GM19455 (cell line): ENCODE results near the gene KRT79.
"Not testable (repeated sequence)": the region's sequence is repeated elsewhere in the genome, so short reads cannot be mapped to it uniquely, and the experiment has no call there.

Experiments
- ATAC-seq: cut with Tn5 transposase; IDR thresholded peaks from one replicate; pipeline ENCODE4 v1.9.1; 2021; ENCODE audit not compliant: unreplicated experiment

KRT79 gene

DNA sequence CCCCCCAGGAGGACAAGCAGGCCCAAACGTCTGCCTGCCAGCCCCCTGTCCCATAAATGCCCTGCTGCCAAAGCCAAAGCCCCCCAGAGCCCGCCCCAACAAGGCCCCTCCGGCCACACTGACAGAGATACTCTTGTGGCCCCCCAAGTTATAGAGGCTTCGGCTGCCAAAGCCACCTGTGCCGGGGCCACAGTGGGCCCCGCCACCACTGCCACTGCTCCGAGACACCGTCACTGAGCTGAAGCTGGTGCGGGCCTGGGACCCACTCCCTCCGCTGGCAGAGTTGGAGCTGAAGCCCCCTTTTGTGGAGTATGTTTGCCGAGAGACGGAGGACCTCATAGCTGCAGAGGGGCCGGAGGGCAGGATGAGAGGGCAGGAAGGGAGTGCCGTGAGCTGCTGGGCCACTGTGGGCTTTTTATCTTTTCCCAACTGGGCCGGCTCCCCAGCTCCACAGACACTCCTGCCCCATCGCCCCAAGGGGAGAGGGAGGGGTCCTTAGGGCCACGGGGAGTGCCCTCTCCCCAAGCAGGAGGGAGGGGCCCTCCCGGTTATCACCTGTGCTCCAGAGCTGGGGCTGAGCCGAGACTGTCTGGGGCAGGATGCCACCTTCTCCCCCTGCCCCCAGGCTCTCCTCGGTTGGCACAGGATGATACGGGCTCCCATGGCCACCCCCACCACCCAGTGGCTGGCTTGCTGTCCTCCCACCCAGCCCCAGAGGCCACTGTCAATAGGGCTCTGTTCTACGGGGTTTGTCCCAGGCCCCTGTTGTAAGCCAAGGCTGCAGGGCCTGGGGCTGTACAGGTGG, at the start of gene KRT79:
Gene KRT79 (minus strand): TSS at position 390 of the 805 bp plus-strand sequence. CDS start 51 bp downstream, at position 339.
- no peak for ATAC-seq

- ATAC-seq: not testable (repeated sequence)
These were observed 46.4 kb upstream of the KRT79 start for GRCh38 chr12:52880499-52880898.

- ATAC-seq: no peak
These were observed 45.6 kb upstream of the KRT79 start for GRCh38 chr12:52879394-52880351.

- no peak for ATAC-seq
These were observed 44.6 kb upstream of the KRT79 start for GRCh38 chr12:52878507-52879393.

DNA sequence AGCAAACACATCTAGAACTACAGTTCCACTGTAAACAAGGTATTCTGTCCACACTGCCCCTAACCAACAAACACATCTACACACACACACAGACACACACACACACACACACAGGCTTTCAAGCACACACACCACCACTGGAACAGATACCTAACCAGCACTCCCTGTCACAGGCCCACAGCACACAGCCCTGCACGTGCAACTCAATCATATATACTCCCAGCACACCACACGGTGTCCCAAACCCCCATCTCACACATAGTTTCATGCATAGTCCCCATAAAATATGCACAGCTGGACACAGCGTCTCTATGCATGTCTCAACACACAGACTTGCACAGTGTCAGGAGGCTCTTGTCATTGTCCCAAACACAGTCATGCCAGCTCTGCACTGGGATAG, 43.1 kb upstream of the KRT79 start:
- ATAC-seq: no peak

DNA sequence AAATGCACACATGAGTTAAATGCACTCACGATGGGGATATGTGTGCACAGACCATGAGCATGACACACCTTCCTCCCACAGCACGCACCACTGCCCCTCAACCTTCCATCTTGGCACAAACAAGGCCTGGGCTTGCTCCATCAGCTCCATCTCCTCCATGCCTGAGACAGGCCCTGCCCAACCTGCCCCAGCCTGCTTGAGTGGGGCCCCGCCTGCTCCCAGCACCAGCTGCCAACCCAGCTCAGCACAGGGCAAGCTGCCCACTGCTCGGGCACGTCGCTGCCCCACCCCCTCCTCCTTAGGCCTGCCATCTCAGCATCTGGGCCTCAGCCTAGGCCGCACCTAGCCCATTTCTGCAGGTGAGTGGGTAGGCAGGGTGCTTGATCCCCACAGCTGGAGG, 42.3 kb upstream of the KRT79 start:
- no peak for ATAC-seq

DNA sequence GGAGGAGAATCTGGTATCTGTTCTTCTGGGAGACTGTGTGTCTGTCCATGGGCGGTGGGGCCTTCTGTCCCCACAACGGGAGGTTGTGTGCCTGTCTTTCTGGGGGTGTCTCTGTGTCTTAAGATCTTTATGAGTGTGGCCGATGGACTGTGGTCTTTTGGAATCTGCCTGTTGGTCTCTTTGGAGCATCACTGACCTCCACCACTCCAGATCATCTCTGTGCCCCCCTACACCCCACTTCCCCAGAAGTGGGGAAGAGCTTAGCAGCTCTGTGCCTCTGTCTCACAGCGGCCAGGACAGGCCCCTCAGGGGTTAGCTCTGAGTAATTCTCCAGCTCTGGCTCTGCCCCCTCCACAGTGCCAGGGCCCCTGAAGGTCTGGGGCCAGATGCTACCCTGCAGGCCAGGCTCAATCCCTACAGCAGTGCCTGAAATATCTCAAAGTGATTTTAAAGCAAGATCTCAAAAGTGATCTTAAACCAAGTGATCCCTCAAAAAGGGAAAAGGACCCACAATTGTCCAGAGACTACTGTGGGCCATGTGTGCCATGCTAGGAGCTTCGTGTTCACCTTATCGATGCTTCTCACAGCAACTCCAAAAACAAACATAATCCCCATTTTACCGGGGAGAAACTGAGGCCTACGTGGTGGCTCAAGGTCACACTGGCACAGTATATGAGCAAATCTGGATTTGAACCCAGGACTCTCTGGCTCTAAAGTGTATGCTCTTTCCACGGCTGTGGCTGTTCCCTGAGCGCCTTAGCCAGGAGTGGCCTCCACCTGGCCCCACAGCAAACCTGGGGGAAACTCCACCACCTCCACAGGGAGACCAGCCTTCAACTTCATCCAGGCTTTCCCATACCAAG, 40.7 kb upstream of the KRT79 start:
- ATAC-seq: no peak

- ATAC-seq: peak; percentile 55
These were observed 39.9 kb upstream of the KRT79 start for GRCh38 chr12:52873832-52874572.

- no peak for ATAC-seq
These were observed 39.4 kb upstream of the KRT79 start for GRCh38 chr12:52873513-52873831.

GRCh38 chr12:52872644-52873389, 38.7 kb upstream of the KRT79 start:
- ATAC-seq: no peak

DNA sequence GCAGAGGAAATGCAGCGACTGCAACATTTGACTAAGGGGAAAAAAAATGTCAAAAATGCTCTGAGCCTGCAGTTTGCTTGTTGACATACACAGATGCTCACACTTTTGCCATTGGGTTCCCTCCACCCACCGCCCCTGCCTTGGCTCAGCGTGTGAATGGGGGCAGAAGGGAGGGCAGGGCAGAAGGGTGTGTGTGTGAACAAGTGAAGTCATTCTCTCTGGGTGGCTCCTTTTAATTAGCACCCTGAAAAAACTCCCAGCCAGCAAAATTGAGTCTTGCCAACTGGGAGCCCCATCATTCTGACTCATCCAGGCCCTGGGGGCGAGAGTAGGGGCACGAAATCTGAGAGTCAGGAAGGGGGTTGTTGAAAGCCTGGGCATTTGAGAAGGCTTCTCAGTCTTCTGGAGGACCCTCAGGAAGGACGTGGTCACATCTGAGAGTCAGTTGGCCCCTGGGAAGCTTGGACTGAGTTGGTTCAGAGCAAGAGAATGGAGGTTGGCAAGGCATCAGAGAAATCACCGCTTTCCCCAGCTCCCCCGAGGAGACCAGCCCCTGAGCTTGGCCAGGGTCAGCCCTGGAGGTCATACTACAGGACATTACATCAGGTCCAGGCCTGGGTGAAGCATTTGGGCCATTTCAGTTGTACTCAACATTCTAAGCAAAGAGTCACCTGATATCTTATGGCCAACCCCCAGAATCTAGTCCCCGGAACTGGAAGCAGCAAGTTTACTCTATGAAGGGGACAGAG, 37.4 kb upstream of the KRT79 start:
- no peak for ATAC-seq

- peak; percentile 59 for ATAC-seq
These were observed 36.5 kb upstream of the KRT79 start for GRCh38 chr12:52870361-52871290.

- ATAC-seq: no peak
These were observed 33.5 kb upstream of the KRT79 start for GRCh38 chr12:52867642-52868041.

- no peak for ATAC-seq
These were observed 33.0 kb upstream of the KRT79 start for GRCh38 chr12:52867152-52867551.

- no peak for ATAC-seq
These were observed 31.2 kb upstream of the KRT79 start for GRCh38 chr12:52865090-52865944.

- ATAC-seq: no peak
These were observed 27.9 kb upstream of the KRT79 start for GRCh38 chr12:52862023-52862422.
